Measurements from ENCODE around the gene ABHD17C.

DNA sequence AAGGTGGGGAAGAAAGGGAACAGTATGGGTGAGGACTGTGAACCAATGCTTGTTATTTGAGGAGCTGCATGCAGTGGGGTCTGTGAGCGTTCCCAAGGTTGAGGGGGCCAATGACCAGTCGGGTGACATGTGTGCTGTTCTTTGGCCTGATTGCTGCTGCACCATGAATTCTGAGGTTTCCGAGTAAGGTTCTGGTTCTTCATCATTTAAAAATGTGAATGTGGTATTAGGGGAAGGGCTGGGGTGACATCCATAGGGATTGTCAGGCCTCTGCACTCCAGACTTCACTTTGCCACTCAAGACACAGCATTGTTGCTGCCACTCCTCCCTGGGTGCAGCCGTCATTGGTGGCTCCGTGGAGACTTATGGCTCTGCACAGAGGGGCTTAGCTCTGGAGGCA lies 32.5 kb downstream of the ABHD17C start:
- TF ChIP-seq, protein P1, sequence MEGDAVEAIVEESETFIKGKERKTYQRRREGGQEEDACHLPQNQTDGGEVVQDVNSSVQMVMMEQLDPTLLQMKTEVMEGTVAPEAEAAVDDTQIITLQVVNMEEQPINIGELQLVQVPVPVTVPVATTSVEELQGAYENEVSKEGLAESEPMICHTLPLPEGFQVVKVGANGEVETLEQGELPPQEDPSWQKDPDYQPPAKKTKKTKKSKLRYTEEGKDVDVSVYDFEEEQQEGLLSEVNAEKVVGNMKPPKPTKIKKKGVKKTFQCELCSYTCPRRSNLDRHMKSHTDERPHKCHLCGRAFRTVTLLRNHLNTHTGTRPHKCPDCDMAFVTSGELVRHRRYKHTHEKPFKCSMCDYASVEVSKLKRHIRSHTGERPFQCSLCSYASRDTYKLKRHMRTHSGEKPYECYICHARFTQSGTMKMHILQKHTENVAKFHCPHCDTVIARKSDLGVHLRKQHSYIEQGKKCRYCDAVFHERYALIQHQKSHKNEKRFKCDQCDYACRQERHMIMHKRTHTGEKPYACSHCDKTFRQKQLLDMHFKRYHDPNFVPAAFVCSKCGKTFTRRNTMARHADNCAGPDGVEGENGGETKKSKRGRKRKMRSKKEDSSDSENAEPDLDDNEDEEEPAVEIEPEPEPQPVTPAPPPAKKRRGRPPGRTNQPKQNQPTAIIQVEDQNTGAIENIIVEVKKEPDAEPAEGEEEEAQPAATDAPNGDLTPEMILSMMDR (IDR thresholded peaks at IDR 0.05; ENCODE audit: insufficient read depth, low read length, poor library complexity, severe bottlenecking), result no peak
- TF ChIP-seq EZH2phosphoT487 (conservative IDR thresholded peaks at IDR 0.05; ENCODE audit: low read length), result no peak

All from SU-DHL-6 (cell line).